HG03354 (cell line): Measurements from ENCODE around the gene CDH13.

ENCODE experiments used
- ATAC-seq: cut with Tn5 transposase; IDR thresholded peaks from one replicate; pipeline ENCODE4 v1.9.1; 2021; ENCODE audit warnings: mild to moderate bottlenecking; ENCODE audit not compliant: unreplicated experiment, poor library complexity, severe bottlenecking

CDH13 gene

DNA sequence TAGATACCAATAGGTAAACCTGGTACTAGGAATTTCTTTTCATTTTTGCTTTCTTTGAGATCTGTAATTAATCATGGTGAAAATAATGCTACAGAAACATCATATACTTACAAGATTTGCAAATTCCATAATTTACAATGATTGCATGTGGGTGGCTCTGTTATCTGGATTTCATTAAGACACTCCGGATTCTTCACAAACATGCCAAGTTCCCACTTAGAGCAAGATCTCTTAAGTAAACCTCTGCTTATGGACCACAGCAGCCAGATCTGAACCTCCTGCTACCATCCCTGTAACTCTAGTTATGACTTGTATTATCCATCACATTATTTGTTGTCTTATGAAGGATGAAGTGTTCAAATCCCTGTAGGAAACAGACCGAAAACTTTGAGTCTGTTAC, 424.7 kb downstream of the CDH13 start:
- no peak for ATAC-seq

DNA sequence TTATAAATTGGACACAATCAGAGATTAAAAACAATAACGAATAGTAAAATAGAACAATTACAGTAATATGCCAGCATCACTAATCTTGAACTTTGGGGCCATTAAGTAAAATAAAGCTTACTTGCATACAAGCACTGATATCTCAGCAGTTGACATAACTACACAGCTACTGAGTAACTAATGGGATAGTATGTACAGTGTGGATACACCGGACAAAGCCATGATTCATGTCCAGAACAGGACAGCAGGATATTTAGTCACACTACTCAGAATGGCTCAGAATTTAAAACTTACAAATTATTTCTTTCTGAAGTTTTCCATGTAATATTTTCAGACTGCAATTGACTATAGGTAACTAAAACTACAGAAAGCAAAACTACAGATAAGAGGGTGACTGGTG, 427.5 kb downstream of the CDH13 start:
- no peak for ATAC-seq

DNA sequence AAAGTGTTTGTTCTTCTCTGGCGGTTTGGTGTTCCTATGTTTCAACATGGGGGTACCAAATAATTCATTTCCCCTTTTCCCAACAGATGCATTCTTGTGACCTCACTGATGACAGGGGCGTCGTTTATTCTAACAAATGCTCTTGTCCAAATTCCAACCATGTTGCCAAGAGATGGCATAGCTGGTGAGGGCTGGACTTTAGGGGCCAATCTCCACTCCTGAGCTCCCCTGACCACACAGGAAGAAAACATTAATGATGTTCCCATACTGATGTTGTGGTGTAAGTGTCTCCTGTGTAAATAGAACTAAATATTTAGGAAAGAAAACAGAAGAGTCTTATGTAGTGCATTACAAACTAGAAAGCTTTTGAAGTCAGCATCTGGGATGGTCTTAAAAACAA, 431.6 kb downstream of the CDH13 start:
- no peak for ATAC-seq

DNA sequence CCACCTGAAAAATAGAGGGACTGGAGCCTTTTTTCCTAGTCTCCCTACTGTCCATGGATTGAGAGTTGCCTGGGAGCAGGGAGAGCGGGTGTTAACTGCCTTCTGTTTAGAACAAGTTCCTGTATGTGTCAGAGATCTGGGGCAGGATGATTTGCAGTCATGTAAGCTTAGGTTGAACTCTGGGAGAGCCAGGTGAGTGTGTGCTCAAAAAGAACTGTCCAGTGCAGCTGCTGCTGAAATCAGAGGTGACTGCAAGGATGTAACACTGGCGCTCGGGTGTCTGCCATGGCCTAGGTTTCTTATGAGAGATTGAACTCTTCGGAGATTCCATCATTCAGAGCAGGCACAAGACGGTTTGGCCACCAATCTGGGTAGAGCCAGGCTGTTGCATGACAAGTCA, 432.5 kb downstream of the CDH13 start:
- no peak for ATAC-seq

DNA sequence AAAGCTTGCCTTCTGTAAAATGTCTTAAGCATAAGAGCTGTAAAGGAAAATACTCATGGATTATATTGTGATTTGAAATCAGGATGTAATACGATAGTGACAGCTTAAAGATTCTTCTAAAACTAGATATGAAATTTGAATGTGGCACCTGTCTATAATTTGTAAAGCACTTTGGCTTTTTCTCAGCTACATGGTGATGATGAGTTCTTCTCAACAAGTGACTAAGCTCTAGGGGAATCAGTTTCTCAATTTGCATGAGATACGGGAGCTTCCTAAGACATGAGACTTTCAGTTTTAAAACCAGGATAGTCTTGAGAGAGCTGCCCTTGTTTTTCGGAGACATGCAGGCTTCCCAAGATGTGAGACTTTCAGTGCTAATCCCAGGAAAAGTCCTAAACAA, 439.2 kb downstream of the CDH13 start:
- no peak for ATAC-seq

DNA sequence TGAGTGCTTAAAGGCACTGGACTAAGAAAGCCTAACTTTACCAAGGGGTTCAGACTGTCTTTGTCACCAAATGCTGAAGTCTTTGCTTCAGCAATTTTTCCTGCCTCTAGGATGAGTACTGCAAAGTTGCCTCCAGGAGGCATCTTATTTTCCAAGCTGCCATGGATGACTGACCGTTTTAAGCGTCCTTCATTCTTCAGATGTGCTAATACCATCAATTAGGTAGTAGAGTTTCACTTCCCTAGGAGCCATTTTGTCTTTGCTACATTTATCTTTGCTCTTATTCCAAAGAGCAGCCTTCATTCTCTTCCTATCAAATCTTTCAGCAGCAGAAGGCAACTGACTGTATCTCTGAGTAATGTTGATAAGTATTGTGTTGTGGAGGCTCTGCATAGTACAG, 440.1 kb downstream of the CDH13 start:
- no peak for ATAC-seq

DNA sequence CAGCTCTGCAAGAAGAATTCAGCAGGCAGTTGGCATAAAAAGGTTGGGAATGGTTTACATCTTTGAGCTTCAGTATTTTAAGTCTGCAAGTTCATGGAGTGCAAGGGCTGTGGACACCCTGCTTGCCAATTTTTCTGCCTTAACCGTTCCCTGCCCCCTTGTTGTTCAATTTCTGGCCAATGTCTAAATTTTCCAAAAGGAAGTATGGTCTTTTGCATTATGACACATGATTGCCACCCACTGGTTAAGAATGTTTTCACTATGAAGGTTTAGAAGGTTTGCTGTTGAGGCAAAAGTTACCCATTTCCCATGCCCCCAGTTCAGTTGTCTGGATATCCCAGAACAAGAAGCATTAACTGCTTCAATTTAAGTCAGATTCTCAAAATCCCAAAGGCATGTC, 441.9 kb downstream of the CDH13 start:
- no peak for ATAC-seq

DNA sequence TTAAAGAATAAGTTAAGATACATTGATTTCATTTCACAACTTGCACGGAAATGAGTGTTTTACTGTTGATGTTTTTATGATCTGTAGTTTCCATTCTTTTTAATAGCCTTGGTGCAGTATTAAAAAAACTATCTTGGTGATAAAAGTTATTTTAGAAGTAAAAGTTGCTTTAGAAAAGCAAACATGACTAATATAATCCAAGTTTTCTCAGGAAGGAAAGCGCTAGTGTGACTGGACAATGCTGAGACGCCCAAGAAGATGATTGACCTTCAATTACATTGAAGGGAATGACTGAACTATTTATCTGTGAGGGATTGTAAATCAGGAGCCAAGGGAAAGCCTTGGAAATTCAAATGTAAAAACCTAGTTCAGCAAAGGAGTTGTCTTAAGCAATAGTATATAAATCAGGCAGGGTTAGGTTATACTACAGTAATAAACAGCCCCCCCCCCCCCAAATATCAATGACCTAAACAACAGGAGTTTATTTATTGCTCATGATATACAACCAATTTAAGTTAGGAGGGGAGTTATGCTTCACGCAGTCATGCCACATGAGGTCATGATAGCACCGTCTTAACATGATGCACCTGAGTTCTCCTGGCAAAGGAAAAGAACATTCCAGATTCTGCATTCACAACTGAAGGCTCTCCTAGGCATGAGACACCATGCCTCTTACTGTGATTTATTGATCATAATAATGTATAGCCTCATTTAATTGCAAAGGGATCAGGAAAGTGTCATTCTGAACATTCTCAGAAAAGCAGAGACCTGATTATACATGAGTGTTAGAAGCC, 443.8 kb downstream of the CDH13 start:
- ATAC-seq = no peak

DNA sequence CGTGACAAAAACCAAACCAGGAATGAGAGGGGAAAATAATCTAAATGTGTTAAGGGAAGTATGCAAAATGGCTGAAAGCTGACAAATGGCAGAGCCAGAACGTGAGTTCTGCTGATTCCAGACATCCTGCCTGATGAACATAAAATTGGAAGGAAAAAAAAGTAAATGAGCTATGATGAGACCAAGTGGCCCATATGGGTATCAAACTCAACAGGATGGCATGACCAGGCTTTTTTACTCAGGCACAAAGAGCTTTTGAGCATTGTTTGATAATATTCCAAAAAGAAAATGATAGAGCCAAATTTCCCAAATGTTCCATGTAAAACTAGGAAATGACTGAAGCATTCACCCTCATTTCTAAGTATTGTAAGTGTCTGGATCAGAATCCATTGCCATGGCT, 449.2 kb downstream of the CDH13 start:
- no peak for ATAC-seq

DNA sequence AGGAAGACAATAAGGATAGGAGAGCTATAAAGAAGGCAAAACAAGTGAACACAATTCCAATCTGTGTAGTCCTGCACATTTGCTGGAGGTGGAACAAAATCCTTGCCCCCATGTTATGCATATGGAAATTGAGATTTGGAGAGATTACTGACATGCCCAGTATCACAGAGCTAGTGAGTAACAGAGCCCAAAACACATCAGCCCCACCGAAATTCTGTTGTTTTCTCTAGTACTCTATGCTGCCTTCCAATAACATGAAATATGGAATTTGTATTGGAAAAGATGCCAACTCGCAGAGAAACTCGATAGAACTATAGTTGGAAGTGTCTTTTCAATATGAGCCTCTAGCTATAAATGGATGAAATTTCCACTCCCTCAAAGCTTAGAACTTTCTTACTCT, 456.6 kb downstream of the CDH13 start:
- no peak for ATAC-seq

DNA sequence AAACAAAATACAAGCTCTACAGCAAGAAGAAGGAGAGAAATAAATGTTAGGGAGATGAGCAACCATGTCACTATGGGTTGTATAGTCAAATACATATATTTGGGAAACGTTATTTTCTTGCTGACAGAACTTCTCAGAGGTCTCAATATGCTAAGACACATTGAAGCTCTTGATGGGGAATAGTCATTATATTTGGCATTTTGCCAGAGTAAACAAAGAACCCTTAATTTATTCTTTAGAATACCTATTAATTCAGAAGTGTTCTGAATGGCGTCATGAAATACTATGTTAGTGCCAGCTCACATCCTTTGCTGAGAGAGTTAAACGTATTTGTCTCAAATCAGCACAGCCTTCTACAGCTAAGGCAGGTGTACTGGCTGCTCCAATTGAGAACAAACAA, 458.9 kb downstream of the CDH13 start:
- ATAC-seq = no peak

DNA sequence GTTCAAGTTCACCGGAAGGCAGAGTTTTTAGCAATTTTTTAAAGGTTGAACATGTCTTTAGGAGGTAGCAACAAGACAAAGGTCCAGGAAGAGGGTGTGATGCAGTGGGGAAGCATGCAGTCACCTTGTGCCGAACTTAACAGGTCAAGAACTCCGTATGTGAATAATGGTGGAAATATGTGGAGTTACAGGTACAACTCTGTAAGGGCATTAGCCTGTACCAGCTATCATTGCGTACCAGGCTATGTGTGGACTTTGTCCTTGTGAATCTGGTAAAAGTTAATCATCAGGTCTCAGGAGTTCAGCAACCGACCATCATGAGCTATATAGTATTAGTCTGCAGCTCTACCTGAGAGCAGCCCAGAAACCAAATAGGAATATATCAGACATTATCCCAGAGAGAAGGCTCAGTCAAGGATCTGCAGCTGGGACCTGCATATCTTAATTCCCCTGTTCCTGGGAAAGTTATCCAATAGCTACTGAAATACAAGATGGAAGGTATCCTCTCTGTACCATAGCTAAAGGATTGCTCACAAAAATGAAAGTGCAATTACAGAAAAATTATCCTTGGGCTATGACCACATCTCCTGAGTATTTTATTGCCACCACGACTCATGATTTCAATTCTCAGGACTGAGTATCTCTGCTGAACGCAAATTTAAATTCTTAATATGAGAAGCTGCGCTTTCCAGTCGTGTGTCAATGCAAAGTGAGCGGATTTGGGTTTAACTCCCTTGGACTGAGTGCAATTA, 469.3 kb downstream of the CDH13 start:
- ATAC-seq = no peak

DNA sequence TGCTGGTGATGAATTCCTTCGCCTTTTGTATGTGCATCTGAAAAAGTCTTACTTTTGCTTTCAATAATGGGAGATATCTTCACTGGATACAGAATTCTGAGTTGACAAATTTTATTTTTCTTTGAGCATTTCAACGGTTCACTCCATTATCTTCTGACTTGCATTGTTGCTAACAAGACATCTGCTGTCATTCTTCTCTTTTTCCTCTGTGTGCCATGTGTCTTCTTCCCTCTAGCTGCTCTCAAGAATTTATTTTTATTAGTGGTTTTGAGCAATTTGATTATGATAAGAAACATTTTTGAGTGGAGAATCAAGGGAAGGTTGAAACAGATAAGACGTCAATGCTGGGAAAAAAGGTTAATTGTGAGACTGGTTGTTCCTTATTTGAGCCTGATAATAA, 471.8 kb downstream of the CDH13 start:
- no peak for ATAC-seq

DNA sequence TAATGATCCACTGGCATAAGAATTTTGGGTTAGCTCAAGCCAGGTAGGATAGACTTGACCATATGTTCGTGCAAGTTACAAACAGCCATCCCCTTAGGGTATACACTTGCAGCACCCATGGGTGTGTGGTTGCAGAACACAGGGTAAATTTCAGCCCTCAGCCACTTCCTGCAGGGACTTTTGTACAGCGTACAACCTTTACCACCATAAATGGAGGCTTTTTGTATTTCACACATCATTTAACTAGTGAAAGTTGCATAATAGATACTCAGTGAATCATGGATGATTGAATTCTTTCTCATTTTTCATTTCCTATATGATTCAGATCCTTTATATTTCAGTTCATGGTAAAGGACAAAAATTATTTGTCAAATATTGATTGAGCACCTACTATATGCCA, 473.9 kb downstream of the CDH13 start:
- no peak for ATAC-seq

DNA sequence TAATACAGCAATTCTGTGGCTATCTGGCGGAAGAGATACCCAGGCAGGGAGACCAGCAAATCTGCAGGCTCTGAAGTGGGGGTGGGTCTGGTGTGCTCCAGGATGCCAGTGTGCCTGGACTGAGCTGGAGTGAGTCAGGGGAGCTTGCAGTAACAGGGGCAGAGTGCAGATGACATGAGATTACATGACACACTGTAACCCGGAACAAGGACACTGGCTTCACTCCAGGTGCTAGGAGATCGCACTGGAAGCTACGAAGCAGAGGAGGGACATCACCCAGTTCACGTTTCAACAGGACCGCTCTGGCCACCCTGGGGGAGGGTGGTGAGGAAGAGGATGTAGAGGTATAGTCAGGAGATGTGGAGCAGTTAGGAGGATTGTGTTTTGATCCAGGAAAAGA, 475.6 kb downstream of the CDH13 start:
- no peak for ATAC-seq

DNA sequence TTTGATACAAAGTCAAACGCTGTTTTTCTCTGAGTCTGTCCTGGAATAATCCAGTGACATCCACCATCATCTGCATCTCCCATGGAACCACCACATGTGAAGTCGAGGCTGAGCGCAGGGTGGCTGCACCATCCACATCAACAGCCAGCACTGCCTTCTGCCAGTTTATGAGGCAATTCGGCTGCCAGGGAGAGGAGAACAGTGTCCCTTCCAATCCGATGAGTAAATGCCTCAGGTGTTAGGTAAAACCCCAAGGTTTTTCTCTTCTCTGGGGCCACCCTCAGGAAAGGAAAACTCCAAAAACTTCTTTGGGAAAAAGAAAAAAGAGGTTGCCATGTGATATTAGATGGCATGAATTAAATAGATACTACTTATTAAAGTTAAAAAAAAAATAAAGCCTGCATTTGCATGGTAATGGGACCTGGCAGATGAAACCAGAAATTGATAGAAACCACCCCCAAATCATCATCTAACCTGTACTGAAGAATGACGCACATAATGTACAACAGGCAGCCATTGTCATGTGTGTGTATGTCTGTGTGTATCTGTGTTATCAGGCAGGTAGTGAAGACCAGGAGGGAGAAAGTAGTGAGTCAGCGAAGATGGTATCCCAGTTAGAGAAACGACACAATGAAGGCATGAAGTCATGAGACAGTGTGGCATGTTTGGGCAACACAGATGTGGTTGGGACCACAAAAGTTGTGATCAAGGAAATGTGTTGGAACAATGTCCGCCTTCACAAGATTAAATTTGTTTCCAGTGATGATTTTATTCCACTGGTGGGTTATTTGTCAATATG, 478.7 kb downstream of the CDH13 start:
- ATAC-seq = no peak

DNA sequence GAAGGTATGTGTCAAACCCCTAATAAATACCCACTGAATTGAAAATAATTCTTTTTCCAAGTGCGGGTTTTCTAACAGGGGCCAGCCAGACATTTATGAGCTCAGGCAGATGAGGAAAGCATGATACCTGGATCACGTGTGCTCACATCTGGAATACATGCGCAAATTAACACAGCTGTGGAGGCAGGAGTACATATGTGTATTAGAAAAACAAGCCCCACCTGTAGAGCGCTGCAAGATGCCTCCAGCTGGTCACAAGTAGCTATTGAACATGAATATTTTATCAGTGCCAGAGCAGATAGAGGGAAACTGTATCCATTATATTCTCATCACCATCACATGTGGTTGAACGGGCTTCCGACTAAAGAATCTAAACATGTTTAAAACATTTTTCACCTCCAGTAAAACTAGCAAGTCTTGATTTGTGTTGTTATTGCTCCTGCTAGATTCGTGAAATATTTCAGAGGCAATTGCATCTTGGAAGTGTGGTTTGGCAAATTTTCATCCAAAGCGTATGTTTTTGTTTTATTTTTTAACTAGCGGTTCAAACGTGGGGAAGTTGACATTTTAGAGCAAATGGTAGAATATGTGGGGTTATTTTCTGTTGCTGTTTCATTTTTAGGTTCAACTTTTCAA, 482.8 kb downstream of the CDH13 start:
- no peak for ATAC-seq

DNA sequence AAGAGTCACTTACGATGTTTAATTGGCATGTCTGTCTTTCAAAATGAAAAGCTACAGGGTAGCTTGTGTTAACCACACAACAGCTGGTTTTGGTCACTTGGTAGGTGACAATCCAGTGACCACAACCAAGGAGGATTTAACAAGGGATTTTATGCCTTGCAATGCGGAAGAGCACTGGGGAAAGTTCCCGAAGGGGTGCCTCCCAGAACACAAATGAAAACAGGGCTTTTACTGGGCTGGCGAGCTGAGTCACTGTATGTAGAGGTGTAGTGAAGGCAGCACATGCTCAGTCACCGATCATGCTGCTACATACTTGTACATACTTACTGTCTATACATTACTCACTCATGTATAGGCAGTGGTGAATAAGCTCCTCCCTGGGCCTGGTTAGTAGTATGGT, 483.5 kb downstream of the CDH13 start:
- no peak for ATAC-seq

DNA sequence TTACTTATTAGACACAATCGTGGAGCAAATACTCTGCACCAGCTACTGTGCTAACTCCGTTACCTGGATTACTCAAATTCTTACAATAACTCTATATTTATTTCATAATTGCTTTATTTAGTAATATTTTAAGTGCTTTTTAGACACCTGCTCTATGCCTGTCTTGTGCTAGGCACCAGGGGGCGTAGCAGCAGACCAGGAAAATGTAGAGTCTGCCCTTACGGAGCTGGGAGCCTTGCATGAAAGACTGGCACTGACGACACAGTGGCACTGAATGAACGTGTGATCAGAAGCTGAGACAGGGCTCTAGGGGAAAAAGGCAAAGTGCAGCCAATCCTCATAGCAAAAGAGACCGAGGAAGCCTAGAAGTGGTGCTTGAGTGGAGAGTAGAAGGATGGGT, 486.5 kb downstream of the CDH13 start:
- no peak for ATAC-seq

DNA sequence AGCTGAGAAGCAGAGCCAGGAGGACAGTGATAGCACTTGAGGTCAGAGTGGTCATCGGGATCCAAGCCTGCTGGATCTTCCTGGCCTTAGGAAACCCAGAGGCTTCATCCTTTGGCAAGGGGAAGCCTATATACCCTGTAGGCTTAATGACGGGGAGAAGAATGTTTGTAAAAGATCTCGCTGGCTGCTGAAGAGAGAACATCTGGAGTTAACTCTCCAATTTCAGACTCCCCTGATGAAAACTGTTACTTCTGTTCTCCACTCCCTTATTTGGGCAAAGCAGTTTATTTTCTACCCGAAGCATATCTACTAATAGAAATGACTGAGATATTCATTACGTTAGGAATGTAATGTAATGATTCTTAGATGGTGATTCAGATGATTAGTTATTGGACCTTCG, 487.0 kb downstream of the CDH13 start:
- ATAC-seq = no peak
